T-helper 2 cell treated with Interferon-gamma antibody and Interleukin-4, amounts not matched to agents 100 ng/mL and 5 ng/mL, for 36 hours (primary cell): ENCODE results near the gene SND1. TPM values are rescaled to one million over a fixed set of nuclear protein-coding genes. Genes with fewer than 3 reads are reported as not detected.

ENCODE experiments used
- intact Hi-C: fragments of 100-400 bp; cut with micrococcal nuclease; formaldehyde crosslinking; loops from one replicate; pipeline ENCODE4 v1.15.1; 2023
- total RNA-seq: library from RNA; stranded (reverse); gene quantifications from 2 replicates; pipeline ENCODE4 v1.2.3, GENCODE V29; 2022

The SND1 gene
- total RNA-seq, 1 donor from 2014 or later = 275 TPM

- intact Hi-C loops = no loop called here
Observed at GRCh38 chr7:128006550-128007302, 354.7 kb downstream of the SND1 start.

- intact Hi-C loops = no loop called here
Observed at GRCh38 chr7:128007303-128007680, 355.3 kb downstream of the SND1 start.

GRCh38 chr7:128008141-128008540 lies 356.1 kb downstream of the SND1 start:
- intact Hi-C loops = no loop called here

- intact Hi-C loops = no loop called here
Observed at GRCh38 chr7:128008744-128009143, 356.8 kb downstream of the SND1 start.

GRCh38 chr7:128010391-128011127 lies 358.6 kb downstream of the SND1 start:
- intact Hi-C loops = no loop called here

GRCh38 chr7:128011131-128011661 lies 359.2 kb downstream of the SND1 start:
- intact Hi-C loops = no loop called here

- intact Hi-C loops = no loop called here
Observed at GRCh38 chr7:128014811-128015210, 362.8 kb downstream of the SND1 start.

GRCh38 chr7:128017460-128017859 lies 365.5 kb downstream of the SND1 start:
- intact Hi-C loops = no loop called here

GRCh38 chr7:128017862-128018845 lies 366.2 kb downstream of the SND1 start:
- intact Hi-C loops = no loop called here

GRCh38 chr7:128019288-128019687 lies 367.3 kb downstream of the SND1 start:
- intact Hi-C loops = no loop called here

GRCh38 chr7:128020159-128020558 lies 368.2 kb downstream of the SND1 start:
- intact Hi-C loops = no loop called here

GRCh38 chr7:128021366-128021765 lies 369.4 kb downstream of the SND1 start:
- intact Hi-C loops = no loop called here

- intact Hi-C loops = no loop called here
Observed at GRCh38 chr7:128022631-128023532, 370.9 kb downstream of the SND1 start.

- intact Hi-C loops = no loop called here
Observed at GRCh38 chr7:128024151-128024550, 372.2 kb downstream of the SND1 start.

- intact Hi-C loops = no loop called here
Observed at GRCh38 chr7:128025380-128025779, 373.4 kb downstream of the SND1 start.

- intact Hi-C loops = no loop called here
Observed at GRCh38 chr7:128025819-128026218, 373.8 kb downstream of the SND1 start.

GRCh38 chr7:128026551-128026950 lies 374.6 kb downstream of the SND1 start:
- intact Hi-C loops = no loop called here

GRCh38 chr7:128027485-128027980 lies 375.5 kb downstream of the SND1 start:
- intact Hi-C loops = no loop called here

- intact Hi-C loops = no loop called here
Observed at GRCh38 chr7:128029405-128029995, 377.5 kb downstream of the SND1 start.

GRCh38 chr7:128030263-128030653 lies 378.3 kb downstream of the SND1 start:
- intact Hi-C loops = loop anchor here (10.0 kb wide), 2 partner anchors 175 to 325 kb away; no protein-coding TSS in a partner anchor
